SU-DHL-6 (cell line): ENCODE measurements around the gene TMEM204.
"Not testable (repeated sequence)": the region's sequence is repeated elsewhere in the genome, so short reads cannot be mapped to it uniquely, and the experiment has no call there.

Experiments
- H2AFZ ChIP-seq: fragments of 200-600 bp; sonication (generic); 2 replicates; pipeline ENCODE4 v1.6.1; 2014; ENCODE audit warnings: low read depth, mild to moderate bottlenecking, moderate library complexity, mixed read lengths, antibody characterized with exemption, low read length; ENCODE audit not compliant: severe bottlenecking
- H3F3A ChIP-seq: fragments of 200-600 bp; shearing (Covaris generic); 2 replicates; pipeline ENCODE4 v1.6.0; 2016; ENCODE audit warnings: antibody characterized with exemption, mild to moderate bottlenecking; ENCODE audit not compliant: insufficient read depth
- H3K27ac ChIP-seq: fragments of 200-600 bp; sonication (generic); 2 replicates; pipeline ENCODE4 v1.5.1; 2016; ENCODE audit warnings: low read depth, mild to moderate bottlenecking, low read length, moderate library complexity, mixed read lengths
- H3K27me3 ChIP-seq: fragments of 200-600 bp; sonication (generic), shearing (Covaris generic); 2 replicates; pipeline ENCODE4 v1.6.0; 2014; ENCODE audit warnings: mild to moderate bottlenecking, low read length
- H3K36me3 ChIP-seq: fragments of 200-600 bp; sonication (generic); 2 replicates; pipeline ENCODE4 v1.6.1; 2014; ENCODE audit warnings: mild to moderate bottlenecking, low read length, mixed read lengths
- H3K4me2 ChIP-seq: fragments of 300-600, 200-600 bp; shearing (Covaris generic), sonication (generic); 2 replicates; pipeline ENCODE4 v1.6.0; 2014; ENCODE audit warnings: low read length, low read depth, mild to moderate bottlenecking; ENCODE audit not compliant: poor library complexity, severe bottlenecking
- H3K4me3 ChIP-seq: fragments of 200-600 bp; sonication (generic); 2 replicates; pipeline ENCODE4 v1.5.1; 2014; ENCODE audit warnings: antibody characterized with exemption, low read length, mild to moderate bottlenecking, mixed read lengths; ENCODE audit not compliant: insufficient read depth, poor library complexity, severe bottlenecking
- H3K79me2 ChIP-seq: fragments of 200-600 bp; sonication (generic); 2 replicates; pipeline ENCODE4 v1.6.1; 2014; ENCODE audit warnings: mild to moderate bottlenecking, low read length, moderate library complexity; ENCODE audit not compliant: insufficient read depth
- H3K9ac ChIP-seq: fragments of 200-600 bp; sonication (generic); 2 replicates; pipeline ENCODE4 v1.7.0; 2014; ENCODE audit warnings: mild to moderate bottlenecking, low read length
- H3K9me2 ChIP-seq: fragments of 200-600 bp; sonication (generic); replicated peaks from 2 replicates; pipeline ENCODE4 v1.6.1; 2014; ENCODE audit warnings: low read length; ENCODE audit not compliant: insufficient read depth
- H3K9me3 ChIP-seq: fragments of 200-600 bp; sonication (generic); 2 replicates; pipeline ENCODE4 v1.6.1; 2014; ENCODE audit warnings: low read length, mixed read lengths; ENCODE audit not compliant: insufficient read depth
- H4K20me1 ChIP-seq: fragments of 200-600 bp; sonication (generic); 2 replicates; pipeline ENCODE4 v1.6.1; 2014; ENCODE audit warnings: low read depth, mild to moderate bottlenecking, antibody characterized with exemption, low read length, moderate library complexity, mixed read lengths
- EZH2phosphoT487 ChIP-seq: fragments of 200-600 bp; sonication (generic), shearing (Covaris generic); conservative IDR thresholded peaks from 2 replicates; pipeline ENCODE4 v1.6.1; 2018; ENCODE audit warnings: mild to moderate bottlenecking, antibody characterized with exemption, low read length, moderate library complexity, mixed read lengths
- TF ChIP-seq, protein P1 (sequence below): fragments of 200-600 bp; sonication (generic); IDR thresholded peaks from one replicate; pipeline ENCODE4 v1.5.1; 2017; ENCODE audit warnings: antibody characterized with exemption, mild to moderate bottlenecking, low read length, moderate library complexity; ENCODE audit not compliant: insufficient read depth, poor library complexity, severe bottlenecking

TMEM204 gene

DNA sequence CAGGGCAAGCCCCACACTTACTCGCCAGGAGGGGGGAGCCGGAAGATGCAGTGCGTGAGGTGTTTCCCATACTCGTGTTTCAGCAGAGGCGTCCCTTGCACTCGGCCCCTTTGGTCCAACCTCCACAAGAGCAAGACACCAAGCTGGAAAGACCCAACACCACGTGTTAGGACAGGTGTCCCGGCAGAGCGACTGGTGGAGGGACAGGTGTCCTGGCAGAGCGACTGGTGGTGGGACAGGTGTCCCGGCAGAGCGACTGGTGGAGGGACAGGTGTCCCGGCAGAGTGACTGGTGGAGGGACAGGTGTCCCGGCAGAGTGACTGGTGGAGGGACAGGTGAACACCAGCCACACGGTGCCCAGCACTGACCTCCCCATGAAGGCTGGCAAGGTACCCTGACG, 59.0 kb downstream of the TMEM204 start:
- H3K79me2 ChIP-seq, result no peaks in the 10 kb centered on the region
- TF ChIP-seq, protein P1, sequence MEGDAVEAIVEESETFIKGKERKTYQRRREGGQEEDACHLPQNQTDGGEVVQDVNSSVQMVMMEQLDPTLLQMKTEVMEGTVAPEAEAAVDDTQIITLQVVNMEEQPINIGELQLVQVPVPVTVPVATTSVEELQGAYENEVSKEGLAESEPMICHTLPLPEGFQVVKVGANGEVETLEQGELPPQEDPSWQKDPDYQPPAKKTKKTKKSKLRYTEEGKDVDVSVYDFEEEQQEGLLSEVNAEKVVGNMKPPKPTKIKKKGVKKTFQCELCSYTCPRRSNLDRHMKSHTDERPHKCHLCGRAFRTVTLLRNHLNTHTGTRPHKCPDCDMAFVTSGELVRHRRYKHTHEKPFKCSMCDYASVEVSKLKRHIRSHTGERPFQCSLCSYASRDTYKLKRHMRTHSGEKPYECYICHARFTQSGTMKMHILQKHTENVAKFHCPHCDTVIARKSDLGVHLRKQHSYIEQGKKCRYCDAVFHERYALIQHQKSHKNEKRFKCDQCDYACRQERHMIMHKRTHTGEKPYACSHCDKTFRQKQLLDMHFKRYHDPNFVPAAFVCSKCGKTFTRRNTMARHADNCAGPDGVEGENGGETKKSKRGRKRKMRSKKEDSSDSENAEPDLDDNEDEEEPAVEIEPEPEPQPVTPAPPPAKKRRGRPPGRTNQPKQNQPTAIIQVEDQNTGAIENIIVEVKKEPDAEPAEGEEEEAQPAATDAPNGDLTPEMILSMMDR, result no peak
- TF ChIP-seq EZH2phosphoT487, result no peak
- no peaks in the 10 kb centered on the region for H3K27me3 ChIP-seq

DNA sequence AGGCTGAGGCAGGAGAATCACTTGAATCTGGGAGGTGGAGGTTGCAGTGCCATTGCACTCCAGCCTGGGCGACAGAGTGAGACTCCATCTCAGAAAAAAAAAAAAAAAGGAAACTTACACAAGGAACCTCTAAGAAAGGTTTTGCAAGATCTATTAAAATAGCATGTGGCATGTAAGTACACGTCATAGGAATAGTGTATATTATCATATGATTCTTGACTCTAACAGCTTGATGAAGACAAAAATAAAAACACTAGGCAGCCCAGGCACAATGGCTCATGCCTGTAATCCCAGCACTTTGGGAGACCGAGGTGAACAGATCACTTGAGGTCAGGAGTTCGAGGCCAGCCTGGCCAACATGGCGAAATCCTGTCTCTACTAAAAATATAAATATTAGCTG, 62.0 kb downstream of the TMEM204 start:
- not testable (repeated sequence) for H3K9ac ChIP-seq, H3K79me2 ChIP-seq, H3K9me3 ChIP-seq, H2AFZ ChIP-seq, H3K4me2 ChIP-seq, H3K36me3 ChIP-seq, H3K27ac ChIP-seq, H4K20me1 ChIP-seq, H3K4me3 ChIP-seq, H3K9me2 ChIP-seq, H3F3A ChIP-seq, H3K27me3 ChIP-seq

More for the DNA sequence above, 59.0 kb downstream of the TMEM204 start:
- no peaks in the 10 kb centered on the region for H3K9me3 ChIP-seq
- H3K9ac ChIP-seq, result no peak overlapping the region
- H3F3A ChIP-seq, result no peaks in the 10 kb centered on the region
- no peak overlapping the region for H3K4me2 ChIP-seq
- H4K20me1 ChIP-seq, result no peaks in the 10 kb centered on the region
- H3K27ac ChIP-seq, result no peak overlapping the region
- no peak overlapping the region for H2AFZ ChIP-seq
- H3K36me3 ChIP-seq, result no peaks in the 10 kb centered on the region
- H3K4me3 ChIP-seq, result no peak overlapping the region
- no peaks in the 10 kb centered on the region for H3K9me2 ChIP-seq

DNA sequence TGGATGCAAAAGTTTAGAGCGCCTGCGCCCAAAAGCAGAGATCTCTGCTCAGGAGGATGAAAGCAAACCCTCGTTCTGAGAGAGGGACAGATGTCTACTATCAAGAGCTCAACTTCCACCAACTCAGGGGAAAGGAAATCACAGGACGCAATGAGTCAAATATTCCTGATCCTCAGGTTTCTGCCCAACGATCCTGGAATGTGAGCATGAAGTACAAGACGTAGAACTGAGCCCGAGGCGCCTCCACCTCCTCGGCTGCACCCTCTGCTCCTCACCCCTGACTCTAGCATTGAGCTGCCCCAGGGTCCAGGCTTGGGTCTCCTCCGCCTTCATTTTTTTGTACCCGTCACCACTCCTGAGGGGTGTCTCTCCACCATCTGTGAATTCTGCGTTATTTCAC, 63.0 kb downstream of the TMEM204 start:
- no peaks in the 10 kb centered on the region for H3K9me2 ChIP-seq
- H3K9ac ChIP-seq, result no peak overlapping the region
- no peaks in the 10 kb centered on the region for H3K9me3 ChIP-seq
- H4K20me1 ChIP-seq, result no peaks in the 10 kb centered on the region
- H3K27ac ChIP-seq, result no peak overlapping the region
- no peaks in the 10 kb centered on the region for H3K36me3 ChIP-seq
- H3K4me2 ChIP-seq, result no peak overlapping the region
- no peak overlapping the region for H2AFZ ChIP-seq
- H3F3A ChIP-seq, result no peaks in the 10 kb centered on the region
- TF ChIP-seq, protein P1, result no peak
- no peak for TF ChIP-seq EZH2phosphoT487
- H3K79me2 ChIP-seq, result no peaks in the 10 kb centered on the region
- H3K27me3 ChIP-seq, result no peaks in the 10 kb centered on the region
- no peak overlapping the region for H3K4me3 ChIP-seq

- Histone ChIP-seq H3K27me3 (no peaks in the 10 kb centered on the region), H3F3A (no peaks in the 10 kb centered on the region), H4K20me1 (no peaks in the 10 kb centered on the region), H3K79me2 (no peaks in the 10 kb centered on the region), H2AFZ (no peak overlapping the region), H3K9ac (no peak overlapping the region), H3K36me3 (no peaks in the 10 kb centered on the region), H3K4me2 (no peak overlapping the region), H3K27ac (no peak overlapping the region), H3K9me3 (no peaks in the 10 kb centered on the region), H3K9me2 (no peaks in the 10 kb centered on the region), H3K4me3 (no peak overlapping the region)
- TF ChIP-seq EZH2phosphoT487, result no peak
- TF ChIP-seq, protein P1, result no peak
Observed at GRCh38 chr16:1597154-1597553, 63.7 kb downstream of the TMEM204 start.
